Activated CD8-positive, alpha-beta T cell treated with anti-CD3 and anti-CD28 coated beads for 36 hours (primary cell): Measurements from ENCODE around the gene IFI44L. TPM values are rescaled to one million over a fixed set of nuclear protein-coding genes. Genes with fewer than 3 reads are reported as not detected.

Experiments used
- ATAC-seq: fragments of 200-7000 bp; cut with Tn5 transposase; one replicate; pipeline ENCODE4 v1.10.0; 2021; ENCODE audit warnings: mild to moderate bottlenecking, moderate library complexity
- CTCF ChIA-PET: fragments of 350-600 bp; sonication (Branson Sonifier 250); formaldehyde crosslinking; loops from one replicate; lab custom pipeline; 2021; ENCODE audit warnings: antibody characterized with exemption; lab: Charles Lee
- POLR2A ChIA-PET: fragments of 350-600 bp; sonication (Branson Sonifier 250); formaldehyde crosslinking; loops from one replicate; lab custom pipeline; 2021; ENCODE audit warnings: antibody characterized with exemption; lab: Charles Lee
- DNase-seq: peaks from one replicate; pipeline ENCODE4 v3.0.0-alpha.2; 2020
- H3K27ac Mint-ChIP-seq: one replicate; pipeline ENCODE4 v1.8.0; 2021; ENCODE audit warnings: mild to moderate bottlenecking, mixed read lengths
- H3K27me3 Mint-ChIP-seq: one replicate; pipeline ENCODE4 v1.8.0; 2021; ENCODE audit warnings: mixed read lengths
- H3K36me3 Mint-ChIP-seq: one replicate; pipeline ENCODE4 v1.8.0; 2021; ENCODE audit warnings: low read depth, mixed read lengths
- H3K4me1 Mint-ChIP-seq: one replicate; pipeline ENCODE4 v1.8.0; 2021; ENCODE audit warnings: low read depth, mixed read lengths
- H3K4me3 Mint-ChIP-seq: one replicate; pipeline ENCODE4 v1.8.0; 2021; ENCODE audit warnings: mild to moderate bottlenecking, moderate library complexity, mixed read lengths
- H3K9me3 Mint-ChIP-seq: one replicate; pipeline ENCODE4 v1.8.0; 2021; ENCODE audit warnings: mixed read lengths
- intact Hi-C: fragments of 100-400 bp; cut with micrococcal nuclease; formaldehyde crosslinking; loops from one replicate; pipeline ENCODE4 v1.10.0; 2022
- total RNA-seq, 2 experiments: library from RNA; stranded (reverse); gene quantifications; one replicate each; pipeline ENCODE4 v1.2.3, GENCODE V29; 2021
- TF ChIP-seq, protein P1 (sequence below): fragments of 200-600 bp; IDR thresholded peaks from one replicate; pipeline ENCODE4 v1.8.0; 2022; ENCODE audit warnings: antibody characterized with exemption, mild to moderate bottlenecking

IFI44L gene
- total RNA-seq, 2 experiments from 2014 or later: 22.4 to 22.5 TPM

DNA sequence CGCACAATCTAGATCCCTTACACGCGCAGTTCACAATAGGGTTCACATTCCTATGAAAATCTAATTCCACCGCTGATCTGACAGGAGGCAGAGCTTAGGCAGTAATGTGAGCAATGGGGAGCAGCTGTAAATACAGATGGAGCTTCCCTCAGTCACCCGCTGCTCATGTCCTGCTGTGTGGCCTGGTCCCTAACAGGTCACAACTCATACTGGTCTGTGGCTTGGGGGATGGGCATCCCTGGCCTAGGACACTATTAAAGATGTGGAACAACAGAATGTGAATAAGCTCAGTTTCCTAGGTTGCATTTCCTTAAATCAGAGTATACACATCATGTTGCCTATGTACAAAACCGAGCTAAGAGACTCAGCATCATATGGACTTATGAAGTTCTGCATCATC is 45.6 kb downstream of the IFI44L start:
- TF ChIP-seq, protein P1, sequence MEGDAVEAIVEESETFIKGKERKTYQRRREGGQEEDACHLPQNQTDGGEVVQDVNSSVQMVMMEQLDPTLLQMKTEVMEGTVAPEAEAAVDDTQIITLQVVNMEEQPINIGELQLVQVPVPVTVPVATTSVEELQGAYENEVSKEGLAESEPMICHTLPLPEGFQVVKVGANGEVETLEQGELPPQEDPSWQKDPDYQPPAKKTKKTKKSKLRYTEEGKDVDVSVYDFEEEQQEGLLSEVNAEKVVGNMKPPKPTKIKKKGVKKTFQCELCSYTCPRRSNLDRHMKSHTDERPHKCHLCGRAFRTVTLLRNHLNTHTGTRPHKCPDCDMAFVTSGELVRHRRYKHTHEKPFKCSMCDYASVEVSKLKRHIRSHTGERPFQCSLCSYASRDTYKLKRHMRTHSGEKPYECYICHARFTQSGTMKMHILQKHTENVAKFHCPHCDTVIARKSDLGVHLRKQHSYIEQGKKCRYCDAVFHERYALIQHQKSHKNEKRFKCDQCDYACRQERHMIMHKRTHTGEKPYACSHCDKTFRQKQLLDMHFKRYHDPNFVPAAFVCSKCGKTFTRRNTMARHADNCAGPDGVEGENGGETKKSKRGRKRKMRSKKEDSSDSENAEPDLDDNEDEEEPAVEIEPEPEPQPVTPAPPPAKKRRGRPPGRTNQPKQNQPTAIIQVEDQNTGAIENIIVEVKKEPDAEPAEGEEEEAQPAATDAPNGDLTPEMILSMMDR: no peak
- POLR2A ChIA-PET: no interaction called here
- intact Hi-C loops: no loop called here
- Mint-ChIP-seq H3K36me3 (peaks cover 8% of the 10 kb centered on the region), H3K9me3 (no peaks in the 10 kb centered on the region), H3K4me1 (no peaks in the 10 kb centered on the region), H3K4me3 (no peak overlapping the region), H3K27me3 (no peaks in the 10 kb centered on the region), H3K27ac (no peak overlapping the region)
- ATAC-seq: no peak
- CTCF ChIA-PET: interaction anchor here (0.7 to 2.2 kb wide), 4 partner anchors 8 to 49 kb away, joined by 3 to 14 read pairs (median 7); no protein-coding TSS in a partner anchor
- DNase-seq: no peak

- POLR2A ChIA-PET: interaction anchor here (0.7 kb wide), 2 partner anchors 9 to 59 kb away, joined by 3 read pairs; no protein-coding TSS in a partner anchor
- Mint-ChIP-seq H3K9me3 (no peaks in the 10 kb centered on the region), H3K4me3 (no peak overlapping the region), H3K27ac (no peak overlapping the region), H3K27me3 (no peaks in the 10 kb centered on the region), H3K36me3 (peaks cover 3% of the 10 kb centered on the region), H3K4me1 (no peaks in the 10 kb centered on the region)
- DNase-seq: no peak
- intact Hi-C loops: no loop called here
- TF ChIP-seq, protein P1: no peak
- CTCF ChIA-PET: interaction anchor here (0.9 to 4.1 kb wide), 2 partner anchors 8 to 51 kb away, joined by 4 to 27 read pairs; no protein-coding TSS in a partner anchor
- no peak for ATAC-seq
These were observed 47.7 kb downstream of the IFI44L start for GRCh38 chr1:78667939-78668338.

DNA sequence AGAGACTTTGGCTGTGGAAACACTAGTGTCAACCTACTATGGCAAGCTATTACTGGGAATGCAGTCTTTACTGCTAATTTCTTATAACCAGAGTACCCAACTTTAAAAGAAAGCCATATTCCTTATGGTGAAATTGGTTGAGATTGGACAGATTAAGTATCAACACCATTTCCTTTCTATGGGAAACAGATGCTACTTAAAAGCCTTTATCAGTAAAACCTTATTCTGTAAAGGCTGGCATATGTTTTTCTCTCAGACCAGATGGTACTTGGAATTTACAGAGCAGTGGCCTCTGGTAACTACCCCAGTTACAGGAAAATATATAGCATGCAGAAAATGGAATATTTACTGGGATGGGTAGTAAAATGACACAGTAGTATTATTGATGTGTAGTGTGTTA is 48.2 kb downstream of the IFI44L start:
- no peak for ATAC-seq
- H3K27me3 Mint-ChIP-seq: no peaks in the 10 kb centered on the region
- TF ChIP-seq, protein P1: no peak
- intact Hi-C loops: no loop called here
- no peaks in the 10 kb centered on the region for H3K9me3 Mint-ChIP-seq
- no peaks in the 10 kb centered on the region for H3K36me3 Mint-ChIP-seq
- no peak for DNase-seq
- no peaks in the 10 kb centered on the region for H3K4me1 Mint-ChIP-seq
- ChIA-PET POLR2A (no interaction called here), CTCF (interaction anchor here (4.1 kb wide), 1 partner anchor 51 kb away, joined by 27 read pairs; no protein-coding TSS in a partner anchor)
- no peak overlapping the region for H3K27ac Mint-ChIP-seq
- no peak overlapping the region for H3K4me3 Mint-ChIP-seq

DNA sequence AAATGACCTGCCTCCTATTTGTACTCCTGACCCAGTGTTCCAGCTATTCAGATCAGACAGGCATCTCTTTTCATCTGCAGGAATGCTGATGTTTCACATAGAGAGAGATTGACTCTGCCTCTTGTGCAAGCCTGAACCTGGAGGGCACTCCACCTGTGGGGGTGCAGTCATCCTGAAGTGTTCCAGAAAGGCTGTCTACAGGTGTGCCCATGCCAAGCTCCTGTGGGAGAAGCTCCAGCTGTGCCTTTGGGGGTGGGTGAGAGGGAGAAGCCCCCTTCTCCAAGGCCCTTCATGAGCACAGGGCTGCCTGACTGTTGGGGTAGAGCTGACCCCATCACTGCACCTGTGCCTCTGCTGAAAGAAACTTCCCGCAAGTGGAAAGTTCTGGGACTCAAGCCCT is 52.2 kb downstream of the IFI44L start:
- Mint-ChIP-seq H3K27me3 (no peaks in the 10 kb centered on the region), H3K4me1 (no peaks in the 10 kb centered on the region), H3K27ac (no peak overlapping the region), H3K9me3 (no peaks in the 10 kb centered on the region), H3K36me3 (no peaks in the 10 kb centered on the region), H3K4me3 (no peak overlapping the region)
- ChIA-PET CTCF (interaction anchor here (1.6 to 5.6 kb wide), 5 partner anchors 15 to 65 kb away, joined by 4 to 89 read pairs (median 8); partner anchors contain the start of gene IFI44L), POLR2A (interaction anchor here (1.0 to 1.7 kb wide), 2 partner anchors 53 to 668 kb away, joined by 3 to 5 read pairs; partner anchors contain the start of gene DNAJB4)
- no peak for ATAC-seq
- TF ChIP-seq, protein P1: no peak
- intact Hi-C loops: loop anchor here (10.0 kb wide), 1 partner anchor 528 kb away; no protein-coding TSS in a partner anchor
- DNase-seq: no peak

GRCh38 chr1:78673120-78673519 is 52.9 kb downstream of the IFI44L start:
- ChIA-PET CTCF (interaction anchor here (1.2 to 5.6 kb wide), 5 partner anchors 46 to 542 kb away, joined by 4 to 89 read pairs (median 8); partner anchors contain the start of gene IFI44L), POLR2A (interaction anchor here (1.0 to 1.7 kb wide), 2 partner anchors 54 to 668 kb away, joined by 3 to 5 read pairs; partner anchors contain the start of gene DNAJB4)
- peak; percentile 43 for DNase-seq
- Mint-ChIP-seq H3K36me3 (no peaks in the 10 kb centered on the region), H3K4me1 (peaks cover under 1% of the 10 kb centered on the region), H3K9me3 (no peaks in the 10 kb centered on the region), H3K4me3 (no peak overlapping the region), H3K27me3 (no peaks in the 10 kb centered on the region), H3K27ac (no peak overlapping the region)
- intact Hi-C loops: loop anchor here (10.0 kb wide), 1 partner anchor 528 kb away; no protein-coding TSS in a partner anchor
- no peak for ATAC-seq
- TF ChIP-seq, protein P1: no peak
